Mesendoderm (in vitro differentiated cells): ENCODE data around the gene MUC15.

Experiments used
- DNase-seq: peaks from one replicate; pipeline ENCODE4 v3.0.0; 2013
- H2AK5ac ChIP-seq: 2 replicates; pipeline ENCODE4 v1.6.1; 2013; ENCODE audit warnings: low read length, inconsistent platforms
- H2BK120ac ChIP-seq: 2 replicates; pipeline ENCODE4 v1.6.1; 2013; ENCODE audit warnings: low read depth, mild to moderate bottlenecking, low read length, moderate library complexity, mixed read lengths
- H2BK15ac ChIP-seq: replicated peaks from 2 replicates; pipeline ENCODE4 v1.6.1; 2013; ENCODE audit warnings: low read depth, mild to moderate bottlenecking, moderate library complexity
- H2BK5ac ChIP-seq: 2 replicates; pipeline ENCODE4 v1.6.1; 2013; ENCODE audit warnings: low read length, inconsistent platforms
- H3K18ac ChIP-seq: 2 replicates; pipeline ENCODE4 v1.6.1; 2013; ENCODE audit warnings: mild to moderate bottlenecking, low read length, mixed read lengths
- H3K23ac ChIP-seq: one replicate; pipeline ENCODE4 v1.6.1; 2013; ENCODE audit warnings: low read length
- H3K27ac ChIP-seq: 2 replicates; pipeline ENCODE4 v1.5.1; 2013; ENCODE audit warnings: low read depth, mild to moderate bottlenecking, inconsistent platforms, low read length, moderate library complexity
- H3K27me3 ChIP-seq: 2 replicates; pipeline ENCODE4 v1.6.1; 2013; ENCODE audit warnings: low read length, control low read depth, mild to moderate bottlenecking, inconsistent platforms; ENCODE audit not compliant: insufficient read depth, poor library complexity
- H3K36me3 ChIP-seq: 2 replicates; pipeline ENCODE4 v1.6.1; 2013; ENCODE audit warnings: low read length, inconsistent platforms; ENCODE audit not compliant: control insufficient read depth, insufficient read depth
- H3K4ac ChIP-seq: one replicate; pipeline ENCODE4 v1.6.1; 2013; ENCODE audit warnings: low read depth, mild to moderate bottlenecking, low read length, moderate library complexity
- H3K4me1 ChIP-seq: 2 replicates; pipeline ENCODE4 v1.6.1; 2013; ENCODE audit warnings: low read depth, low read length, inconsistent platforms; ENCODE audit not compliant: control insufficient read depth
- H3K4me2 ChIP-seq: 2 replicates; pipeline ENCODE4 v1.6.1; 2013; ENCODE audit warnings: low read length
- H3K4me3 ChIP-seq: 2 replicates; pipeline ENCODE4 v1.5.1; 2013; ENCODE audit warnings: mild to moderate bottlenecking, low read length
- H3K56ac ChIP-seq: one replicate; pipeline ENCODE4 v1.6.1; 2013; ENCODE audit warnings: low read length
- H3K79me1 ChIP-seq: 2 replicates; pipeline ENCODE4 v1.6.1; 2013; ENCODE audit warnings: low read length, inconsistent platforms
- H3K79me2 ChIP-seq: 2 replicates; pipeline ENCODE4 v1.6.1; 2013; ENCODE audit warnings: mild to moderate bottlenecking, low read length; ENCODE audit not compliant: control insufficient read depth, insufficient read depth
- H3K9ac ChIP-seq: 2 replicates; pipeline ENCODE4 v1.6.1; 2013; ENCODE audit warnings: low read length, inconsistent platforms
- H4K5ac ChIP-seq: one replicate; pipeline ENCODE4 v1.6.1; 2013; ENCODE audit warnings: low read length
- H4K8ac ChIP-seq: one replicate; pipeline ENCODE4 v1.6.1; 2013; ENCODE audit warnings: low read depth, mild to moderate bottlenecking, control low read depth, low read length, moderate library complexity
- WGBS: extraction: QIAGEN DNeasy Blood & Tissue Kit; methylation state at CpG from one replicate; pipeline ENCODE4 v1.1.7; 2013; ENCODE audit warnings: low lambda C conversion rate, missing lambda C conversion rate; ENCODE audit not compliant: insufficient coverage; ENCODE audit errors: extremely low coverage; 5-methylcytosine and 5-hydroxymethylcytosine counted together

MUC15 gene

GRCh38 chr11:26551186-26551801 lies 20.8 kb downstream of the MUC15 start:
- no peaks in the 10 kb centered on the region for H3K27me3 ChIP-seq
- H4K5ac ChIP-seq, result no peak overlapping the region
- no peak overlapping the region for H2AK5ac ChIP-seq
- no peak overlapping the region for H2BK5ac ChIP-seq
- no peaks in the 10 kb centered on the region for H3K4me1 ChIP-seq
- no peak overlapping the region for H4K8ac ChIP-seq
- no peak overlapping the region for H3K27ac ChIP-seq
- H3K4ac ChIP-seq, result no peak overlapping the region
- no peak overlapping the region for H3K56ac ChIP-seq
- H3K9ac ChIP-seq, result no peak overlapping the region
- no peak overlapping the region for H2BK15ac ChIP-seq
- no peak overlapping the region for H2BK120ac ChIP-seq
- DNase-seq, result peak; percentile 16
- H3K18ac ChIP-seq, result no peak overlapping the region
- no peaks in the 10 kb centered on the region for H3K79me1 ChIP-seq
- H3K36me3 ChIP-seq, result no peaks in the 10 kb centered on the region
- WGBS, result no CpG with 5 or more reads among the region's 1 CpG
- no peak overlapping the region for H3K23ac ChIP-seq
- no peaks in the 10 kb centered on the region for H3K79me2 ChIP-seq
- no peak overlapping the region for H3K4me2 ChIP-seq
- H3K4me3 ChIP-seq, result no peak overlapping the region

- Histone ChIP-seq H3K4me3 (no peak overlapping the region), H3K4me2 (no peak overlapping the region), H2AK5ac (no peak overlapping the region), H3K9ac (no peak overlapping the region), H4K5ac (no peak overlapping the region), H3K23ac (no peak overlapping the region), H3K56ac (no peak overlapping the region), H3K36me3 (no peaks in the 10 kb centered on the region), H3K27me3 (no peaks in the 10 kb centered on the region), H2BK5ac (no peak overlapping the region), H2BK15ac (no peak overlapping the region), H3K79me2 (no peaks in the 10 kb centered on the region), H2BK120ac (no peak overlapping the region), H3K4me1 (no peaks in the 10 kb centered on the region), H3K27ac (no peak overlapping the region), H4K8ac (no peak overlapping the region), H3K79me1 (no peaks in the 10 kb centered on the region), H3K4ac (no peak overlapping the region), H3K18ac (no peak overlapping the region)
- no peak for DNase-seq
- WGBS, result no CpG with 5 or more reads among the region's 1 CpG
These were observed 22.0 kb downstream of the MUC15 start for GRCh38 chr11:26550022-26550421.

DNA sequence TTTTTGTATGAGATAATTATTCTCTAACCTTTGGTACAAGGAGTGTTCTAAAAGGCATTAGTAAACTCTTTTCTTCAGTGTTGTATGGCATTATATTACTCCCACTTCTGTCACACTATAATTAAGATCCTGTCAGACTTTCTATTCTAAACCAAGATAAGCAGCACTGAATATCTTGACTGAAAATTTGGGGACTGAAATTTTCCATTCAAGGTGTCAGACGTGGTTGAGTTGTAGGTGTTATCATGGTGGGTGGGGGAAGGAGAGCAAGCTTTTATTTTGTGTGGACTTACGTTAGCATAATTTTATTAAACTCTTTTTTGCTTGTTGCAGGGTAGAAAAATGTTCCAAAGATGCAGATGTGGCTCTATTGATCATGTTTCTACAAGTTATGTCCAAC lies 22.9 kb downstream of the MUC15 start:
- no peaks in the 10 kb centered on the region for H3K4me1 ChIP-seq
- H4K5ac ChIP-seq, result no peak overlapping the region
- no peak overlapping the region for H3K23ac ChIP-seq
- peak; percentile 63 for DNase-seq
- no peak overlapping the region for H2BK5ac ChIP-seq
- H4K8ac ChIP-seq, result no peak overlapping the region
- no peak overlapping the region for H3K9ac ChIP-seq
- no peak overlapping the region for H3K18ac ChIP-seq
- no peaks in the 10 kb centered on the region for H3K36me3 ChIP-seq
- H2BK15ac ChIP-seq, result no peak overlapping the region
- H3K79me2 ChIP-seq, result no peaks in the 10 kb centered on the region
- H2AK5ac ChIP-seq, result no peak overlapping the region
- H3K79me1 ChIP-seq, result no peaks in the 10 kb centered on the region
- H3K27ac ChIP-seq, result no peak overlapping the region
- H3K4ac ChIP-seq, result no peak overlapping the region
- H3K27me3 ChIP-seq, result no peaks in the 10 kb centered on the region
- no peak overlapping the region for H3K56ac ChIP-seq
- no CpG with 5 or more reads among the region's 2 CpGs for WGBS
- no peak overlapping the region for H3K4me2 ChIP-seq
- no peak overlapping the region for H3K4me3 ChIP-seq
- H2BK120ac ChIP-seq, result no peak overlapping the region

DNA sequence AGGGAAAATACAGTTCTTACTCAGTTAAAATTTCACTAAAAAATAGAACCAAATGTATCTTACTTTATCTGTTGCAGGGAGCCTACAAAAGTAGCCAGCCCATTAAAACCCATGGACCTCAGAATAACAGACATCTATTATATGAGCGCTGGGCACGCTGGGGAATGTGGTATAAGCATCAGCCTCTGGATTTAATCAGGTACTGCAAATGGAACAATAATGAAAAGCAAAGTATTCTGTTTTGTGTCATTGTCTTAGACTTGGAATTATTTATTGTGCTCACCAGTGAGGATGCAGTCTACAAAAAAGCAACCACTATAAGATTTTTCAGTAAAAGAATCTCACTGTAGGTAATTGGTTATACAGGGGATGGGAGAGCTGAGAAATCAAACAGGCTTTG lies 30.2 kb downstream of the MUC15 start:
- Histone ChIP-seq H3K56ac (no peak overlapping the region), H2BK15ac (no peak overlapping the region), H3K27me3 (no peaks in the 10 kb centered on the region), H3K18ac (no peak overlapping the region), H2BK5ac (no peak overlapping the region), H3K27ac (no peak overlapping the region), H3K79me2 (no peaks in the 10 kb centered on the region), H3K4ac (no peak overlapping the region), H4K8ac (no peak overlapping the region), H3K36me3 (no peaks in the 10 kb centered on the region), H3K79me1 (no peaks in the 10 kb centered on the region), H2AK5ac (no peak overlapping the region), H3K4me2 (no peak overlapping the region), H4K5ac (no peak overlapping the region), H3K4me3 (no peak overlapping the region), H3K23ac (no peak overlapping the region), H3K4me1 (no peaks in the 10 kb centered on the region), H2BK120ac (no peak overlapping the region), H3K9ac (no peak overlapping the region)
- WGBS, result no CpG with 5 or more reads among the region's 2 CpGs
- DNase-seq, result no peak

GRCh38 chr11:26539517-26539916 lies 32.5 kb downstream of the MUC15 start:
- WGBS, result no CpG with 5 or more reads among the region's 3 CpGs
- H3K9ac ChIP-seq, result no peak overlapping the region
- H2AK5ac ChIP-seq, result no peak overlapping the region
- no peak overlapping the region for H2BK15ac ChIP-seq
- no peak overlapping the region for H3K4ac ChIP-seq
- H3K27me3 ChIP-seq, result no peaks in the 10 kb centered on the region
- H3K56ac ChIP-seq, result no peak overlapping the region
- H3K79me1 ChIP-seq, result no peaks in the 10 kb centered on the region
- H2BK5ac ChIP-seq, result no peak overlapping the region
- H3K4me2 ChIP-seq, result no peak overlapping the region
- no peak overlapping the region for H3K4me3 ChIP-seq
- H2BK120ac ChIP-seq, result no peak overlapping the region
- no peak overlapping the region for H4K5ac ChIP-seq
- no peaks in the 10 kb centered on the region for H3K36me3 ChIP-seq
- no peak overlapping the region for H3K27ac ChIP-seq
- no peak for DNase-seq
- no peaks in the 10 kb centered on the region for H3K79me2 ChIP-seq
- no peak overlapping the region for H3K18ac ChIP-seq
- no peaks in the 10 kb centered on the region for H3K4me1 ChIP-seq
- H4K8ac ChIP-seq, result no peak overlapping the region
- no peak overlapping the region for H3K23ac ChIP-seq

DNA sequence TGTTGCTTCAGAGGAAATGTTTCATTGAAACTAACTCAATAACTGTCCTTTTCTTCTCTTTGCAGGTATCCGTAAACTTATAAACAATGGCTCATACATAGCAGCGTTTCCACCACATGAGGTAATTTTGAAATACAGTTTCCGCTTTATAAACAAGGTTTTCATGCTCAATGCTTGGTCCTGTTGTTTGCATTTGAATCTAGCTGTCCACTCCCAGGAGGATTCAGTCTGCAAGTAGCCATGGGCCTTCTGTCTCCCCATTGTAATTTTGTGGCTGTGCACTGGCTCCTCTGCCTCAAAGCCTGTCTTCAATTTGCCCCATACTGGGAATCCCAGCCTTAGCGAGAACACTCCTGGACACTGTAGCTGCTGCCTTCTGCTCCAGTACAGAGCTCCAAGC lies 34.7 kb downstream of the MUC15 start:
- Histone ChIP-seq H3K9ac (no peak overlapping the region), H3K4ac (no peak overlapping the region), H3K23ac (no peak overlapping the region), H4K8ac (no peak overlapping the region), H3K27ac (no peak overlapping the region), H3K79me1 (no peaks in the 10 kb centered on the region), H4K5ac (no peak overlapping the region), H3K4me2 (no peak overlapping the region), H2BK5ac (no peak overlapping the region), H3K4me1 (no peaks in the 10 kb centered on the region), H2AK5ac (no peak overlapping the region), H3K36me3 (no peaks in the 10 kb centered on the region), H3K27me3 (no peaks in the 10 kb centered on the region), H3K4me3 (no peak overlapping the region), H2BK120ac (no peak overlapping the region), H3K56ac (no peak overlapping the region), H2BK15ac (no peak overlapping the region), H3K79me2 (no peaks in the 10 kb centered on the region), H3K18ac (no peak overlapping the region)
- no peak for DNase-seq
- no CpG with 5 or more reads among the region's 4 CpGs for WGBS
